Ishikawa (cell line): ENCODE measurements around the gene PARP14.

Experiments
- CEBPB ChIP-seq: IDR thresholded peaks from 2 replicates; pipeline ENCODE4 v1.6.1; 2012
- CREB1 ChIP-seq: IDR thresholded peaks from 2 replicates; pipeline ENCODE4 v1.6.1; 2012; ENCODE audit warnings: low read depth
- EGR1 ChIP-seq: IDR thresholded peaks from 2 replicates; pipeline ENCODE4 v1.6.1; 2012
- EP300 ChIP-seq: IDR thresholded peaks from 2 replicates; pipeline ENCODE4 v1.6.1; 2012; ENCODE audit warnings: borderline replicate concordance
- FOXM1 ChIP-seq: IDR thresholded peaks from 2 replicates; pipeline ENCODE4 v1.6.1; 2012; ENCODE audit warnings: low read depth, borderline replicate concordance
- NFIC ChIP-seq: IDR thresholded peaks from 2 replicates; pipeline ENCODE4 v1.6.1; 2012
- RAD21 ChIP-seq: IDR thresholded peaks from 2 replicates; pipeline ENCODE4 v1.6.1; 2012; ENCODE audit warnings: low read depth
- TAF1 ChIP-seq: IDR thresholded peaks from 2 replicates; pipeline ENCODE4 v1.6.1; 2012; ENCODE audit warnings: low read depth, mild to moderate bottlenecking
- TCF12 ChIP-seq: IDR thresholded peaks from 2 replicates; pipeline ENCODE4 v1.6.1; 2012; ENCODE audit warnings: low read depth
- TEAD4 ChIP-seq: IDR thresholded peaks from 2 replicates; pipeline ENCODE4 v1.6.1; 2012
- YY1 ChIP-seq: IDR thresholded peaks from 2 replicates; pipeline ENCODE4 v1.6.1; 2012; ENCODE audit warnings: low read depth
- ZBTB7A ChIP-seq: IDR thresholded peaks from 2 replicates; pipeline ENCODE4 v1.6.1; 2012; ENCODE audit warnings: low read depth
- TF ChIP-seq, protein P1 (sequence below): IDR thresholded peaks from 2 replicates; pipeline ENCODE4 v1.6.1; 2012
- TF ChIP-seq, protein P2 (sequence below): IDR thresholded peaks from 2 replicates; pipeline ENCODE4 v1.6.1; 2012; ENCODE audit warnings: low read depth, mild to moderate bottlenecking
- TF ChIP-seq, protein P3 (sequence below): IDR thresholded peaks from 2 replicates; pipeline ENCODE4 v1.6.1; 2012

Gene PARP14

DNA sequence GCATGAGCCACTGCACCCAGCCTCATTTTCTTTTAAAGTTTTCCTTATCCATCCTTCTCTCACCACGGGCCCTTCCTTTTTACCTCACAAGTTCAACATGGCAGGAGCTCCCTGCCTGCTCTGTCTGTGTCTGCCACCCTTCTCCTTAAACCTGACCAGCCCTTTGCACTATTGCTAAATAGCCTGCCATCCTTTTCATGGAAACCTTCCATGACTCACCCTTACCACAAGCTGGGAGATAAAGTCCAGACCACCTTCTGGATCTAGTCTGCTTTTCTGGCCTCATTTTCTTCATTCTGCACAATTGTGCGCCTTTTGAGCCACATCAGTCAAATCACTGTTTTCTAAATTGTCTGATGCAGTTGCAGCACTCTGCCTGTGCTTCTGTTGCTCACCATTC is 8.9 kb downstream of the PARP14 start:
- TF ChIP-seq NFIC, result no peak
- no peak for TF ChIP-seq TAF1

DNA sequence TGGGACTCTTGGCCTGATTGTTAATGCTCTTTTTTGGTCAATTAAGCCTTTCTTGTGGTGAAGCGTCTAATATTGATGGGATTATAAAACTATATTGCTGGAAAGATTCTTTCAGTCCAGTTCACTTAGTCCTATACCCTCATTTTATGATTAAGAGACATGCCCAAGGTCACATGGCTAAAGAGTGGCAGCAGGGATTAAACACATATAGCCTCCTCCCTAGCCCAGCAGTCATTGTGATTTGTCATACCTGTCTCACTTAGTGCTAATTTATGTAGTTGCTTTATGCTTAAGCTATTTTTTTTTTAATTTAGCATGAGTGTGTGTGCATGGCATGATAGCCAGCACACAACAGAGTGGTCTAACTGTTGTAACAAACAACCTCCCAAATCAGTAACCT is 9.5 kb downstream of the PARP14 start:
- no peak for TF ChIP-seq TCF12

DNA sequence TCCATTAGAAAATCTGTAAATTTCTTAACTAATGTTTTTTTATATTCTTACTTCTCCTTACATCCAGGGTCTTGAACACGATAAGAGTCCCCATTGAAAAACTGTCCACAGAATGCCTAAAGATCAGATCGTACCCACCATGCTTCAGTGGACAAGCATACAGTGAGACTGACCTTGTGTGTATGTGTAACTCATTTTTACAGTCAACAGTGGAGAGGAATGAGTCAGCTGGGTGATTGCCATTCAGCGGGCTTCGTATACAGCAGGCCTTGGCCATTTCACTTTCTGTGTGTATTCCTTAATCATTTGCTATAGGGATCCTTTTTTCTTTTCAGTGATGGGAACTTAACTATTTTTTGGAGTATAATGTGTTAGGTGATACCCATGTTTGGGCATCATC is 10.6 kb downstream of the PARP14 start:
- TF ChIP-seq TAF1 (no peak), TEAD4 (no peak), CEBPB (no peak), YY1 (no peak), FOXM1 (no peak), EP300 (no peak)
- TF ChIP-seq, protein P1, sequence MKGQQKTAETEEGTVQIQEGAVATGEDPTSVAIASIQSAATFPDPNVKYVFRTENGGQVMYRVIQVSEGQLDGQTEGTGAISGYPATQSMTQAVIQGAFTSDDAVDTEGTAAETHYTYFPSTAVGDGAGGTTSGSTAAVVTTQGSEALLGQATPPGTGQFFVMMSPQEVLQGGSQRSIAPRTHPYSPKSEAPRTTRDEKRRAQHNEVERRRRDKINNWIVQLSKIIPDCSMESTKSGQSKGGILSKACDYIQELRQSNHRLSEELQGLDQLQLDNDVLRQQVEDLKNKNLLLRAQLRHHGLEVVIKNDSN, result no peak
- TF ChIP-seq, protein P2, sequence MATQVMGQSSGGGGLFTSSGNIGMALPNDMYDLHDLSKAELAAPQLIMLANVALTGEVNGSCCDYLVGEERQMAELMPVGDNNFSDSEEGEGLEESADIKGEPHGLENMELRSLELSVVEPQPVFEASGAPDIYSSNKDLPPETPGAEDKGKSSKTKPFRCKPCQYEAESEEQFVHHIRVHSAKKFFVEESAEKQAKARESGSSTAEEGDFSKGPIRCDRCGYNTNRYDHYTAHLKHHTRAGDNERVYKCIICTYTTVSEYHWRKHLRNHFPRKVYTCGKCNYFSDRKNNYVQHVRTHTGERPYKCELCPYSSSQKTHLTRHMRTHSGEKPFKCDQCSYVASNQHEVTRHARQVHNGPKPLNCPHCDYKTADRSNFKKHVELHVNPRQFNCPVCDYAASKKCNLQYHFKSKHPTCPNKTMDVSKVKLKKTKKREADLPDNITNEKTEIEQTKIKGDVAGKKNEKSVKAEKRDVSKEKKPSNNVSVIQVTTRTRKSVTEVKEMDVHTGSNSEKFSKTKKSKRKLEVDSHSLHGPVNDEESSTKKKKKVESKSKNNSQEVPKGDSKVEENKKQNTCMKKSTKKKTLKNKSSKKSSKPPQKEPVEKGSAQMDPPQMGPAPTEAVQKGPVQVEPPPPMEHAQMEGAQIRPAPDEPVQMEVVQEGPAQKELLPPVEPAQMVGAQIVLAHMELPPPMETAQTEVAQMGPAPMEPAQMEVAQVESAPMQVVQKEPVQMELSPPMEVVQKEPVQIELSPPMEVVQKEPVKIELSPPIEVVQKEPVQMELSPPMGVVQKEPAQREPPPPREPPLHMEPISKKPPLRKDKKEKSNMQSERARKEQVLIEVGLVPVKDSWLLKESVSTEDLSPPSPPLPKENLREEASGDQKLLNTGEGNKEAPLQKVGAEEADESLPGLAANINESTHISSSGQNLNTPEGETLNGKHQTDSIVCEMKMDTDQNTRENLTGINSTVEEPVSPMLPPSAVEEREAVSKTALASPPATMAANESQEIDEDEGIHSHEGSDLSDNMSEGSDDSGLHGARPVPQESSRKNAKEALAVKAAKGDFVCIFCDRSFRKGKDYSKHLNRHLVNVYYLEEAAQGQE, result no peak

DNA sequence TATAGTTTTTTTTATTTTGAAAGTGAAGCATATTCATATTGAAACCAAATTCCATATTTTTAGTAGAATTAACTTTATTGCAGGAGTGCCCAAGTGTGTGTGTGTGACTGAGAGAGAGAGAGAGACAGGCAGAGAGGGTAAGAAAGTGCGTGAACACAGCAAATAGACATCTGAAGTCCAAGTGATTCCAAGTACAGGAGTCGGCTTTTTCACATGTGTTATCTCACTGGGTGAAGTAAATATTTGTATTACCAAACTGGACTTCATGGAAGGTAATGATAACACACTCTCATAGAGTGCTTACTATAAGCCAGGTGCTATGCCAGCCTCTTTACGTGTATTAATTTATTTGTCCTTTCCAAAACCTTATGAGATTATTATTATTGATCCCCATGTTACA is 12.0 kb downstream of the PARP14 start:
- no peak for TF ChIP-seq EP300
- TF ChIP-seq, protein P3, sequence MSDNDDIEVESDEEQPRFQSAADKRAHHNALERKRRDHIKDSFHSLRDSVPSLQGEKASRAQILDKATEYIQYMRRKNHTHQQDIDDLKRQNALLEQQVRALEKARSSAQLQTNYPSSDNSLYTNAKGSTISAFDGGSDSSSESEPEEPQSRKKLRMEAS, result no peak
- TF ChIP-seq TEAD4, result no peak
- TF ChIP-seq TAF1, result no peak
- TF ChIP-seq YY1, result no peak

DNA sequence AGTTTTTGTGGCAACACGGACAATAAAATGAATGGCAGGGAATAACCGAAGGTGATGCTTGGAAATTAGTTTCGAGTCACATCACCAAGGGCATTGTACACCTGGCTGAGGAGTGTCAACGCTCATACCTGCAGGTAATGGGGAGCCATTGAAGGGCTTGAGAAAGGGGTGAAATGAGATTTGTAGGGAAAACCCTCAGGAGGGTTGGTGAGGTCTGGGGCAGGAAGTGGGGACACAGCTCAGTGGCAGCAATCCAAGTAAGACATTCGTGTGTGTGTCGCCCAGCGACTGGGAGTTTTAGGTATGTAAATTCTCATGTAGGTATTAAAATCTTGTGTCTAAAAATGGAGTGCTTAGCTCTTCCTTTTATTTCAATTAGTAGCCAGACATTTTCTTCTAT is 14.3 kb downstream of the PARP14 start:
- TF ChIP-seq, protein P1, result no peak
- TF ChIP-seq NFIC (no peak), YY1 (no peak), TAF1 (no peak), FOXM1 (no peak), EP300 (no peak), RAD21 (no peak), TCF12 (no peak), ZBTB7A (no peak), CREB1 (no peak), CEBPB (no peak), EGR1 (no peak), TEAD4 (no peak)
- TF ChIP-seq, protein P2, result no peak
- TF ChIP-seq, protein P3, result no peak

DNA sequence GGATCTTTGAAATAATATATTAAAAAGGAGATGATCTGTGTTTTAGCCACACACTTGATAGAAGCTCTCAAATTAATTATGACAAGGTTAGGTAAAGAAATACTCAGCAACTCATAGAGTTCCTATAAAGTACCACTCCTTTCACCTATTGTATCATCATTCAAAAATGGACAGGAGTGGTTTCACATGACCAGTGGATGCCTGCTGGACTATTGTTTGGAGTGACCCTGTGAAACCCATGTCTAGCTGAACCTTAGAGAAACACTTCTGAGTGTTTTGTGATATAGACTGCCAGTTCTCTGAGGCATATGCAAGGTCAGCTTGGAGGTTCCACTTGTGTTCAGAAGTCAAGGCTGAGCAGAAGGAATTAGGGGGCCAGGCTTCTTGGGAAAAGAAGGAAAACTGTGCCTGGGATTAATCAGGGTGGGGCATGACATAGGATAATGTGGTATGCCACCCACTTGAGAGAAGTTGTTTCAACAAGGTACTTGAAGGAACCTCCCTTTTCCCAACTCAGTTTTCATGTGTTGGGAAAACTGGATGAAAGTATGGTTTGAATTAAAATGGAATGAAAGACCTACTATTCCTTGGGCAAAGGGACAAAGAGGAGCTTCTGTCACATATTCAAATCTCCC is 15.4 kb downstream of the PARP14 start:
- TF ChIP-seq NFIC, result no peak
- TF ChIP-seq, protein P2, result no peak
- no peak for TF ChIP-seq TCF12
- no peak for TF ChIP-seq ZBTB7A
- no peak for TF ChIP-seq TAF1
- no peak for TF ChIP-seq CEBPB
- TF ChIP-seq, protein P1, result no peak
- TF ChIP-seq EP300, result no peak
- TF ChIP-seq, protein P3, result no peak
- no peak for TF ChIP-seq TEAD4
- TF ChIP-seq EGR1, result no peak
- TF ChIP-seq CREB1, result no peak
- no peak for TF ChIP-seq FOXM1
